SHP77 treated with DMSO at 0.1 percent for 48 hours (cell line): ENCODE results near the gene PAX8.

Experiments
- DNase-seq: peaks from one replicate; lab custom pipeline; 2025; lab: John Stamatoyannopoulos, UW

The PAX8 gene

DNA sequence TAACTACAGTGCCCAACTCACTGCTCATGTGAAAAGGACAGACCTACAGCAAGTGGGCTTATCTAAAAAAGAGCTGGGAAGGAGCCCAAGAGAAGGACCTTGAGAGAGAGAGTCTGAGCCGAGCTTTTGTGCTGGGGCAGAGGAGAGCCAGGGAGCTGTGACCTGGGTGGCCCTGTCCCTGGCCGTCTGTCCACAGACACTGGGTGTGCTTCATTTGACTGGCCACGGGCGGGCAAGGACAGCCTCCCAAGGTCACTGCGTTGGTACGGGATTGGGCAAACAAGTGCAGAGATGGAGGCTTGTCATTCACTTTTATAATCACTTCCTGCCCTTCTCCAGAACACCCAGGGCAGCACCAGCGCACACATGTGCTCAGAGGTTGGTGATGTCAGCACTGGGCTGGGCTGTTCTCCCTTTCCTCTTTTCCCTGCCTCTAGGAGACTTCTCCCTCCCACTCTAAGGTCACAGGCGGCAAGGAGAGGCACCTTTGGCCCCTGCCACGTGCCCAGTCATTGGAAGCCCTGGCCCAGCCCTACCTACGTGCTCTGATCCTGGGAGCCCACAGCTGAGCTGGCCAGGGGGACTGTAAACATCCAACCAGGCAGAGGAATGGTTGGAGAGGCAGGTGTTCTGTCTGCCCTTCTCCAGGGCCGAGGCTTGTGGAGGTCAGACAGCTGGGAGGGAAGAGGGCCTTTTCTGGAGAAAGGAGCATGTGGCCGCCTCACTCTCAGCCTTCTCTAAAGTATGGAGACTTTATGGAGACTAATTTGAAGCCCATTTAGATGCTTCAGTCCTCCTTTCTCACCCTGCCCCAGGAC is 111.4 kb downstream of the PAX8 start:
- DNase-seq: peak; percentile 32

DNA sequence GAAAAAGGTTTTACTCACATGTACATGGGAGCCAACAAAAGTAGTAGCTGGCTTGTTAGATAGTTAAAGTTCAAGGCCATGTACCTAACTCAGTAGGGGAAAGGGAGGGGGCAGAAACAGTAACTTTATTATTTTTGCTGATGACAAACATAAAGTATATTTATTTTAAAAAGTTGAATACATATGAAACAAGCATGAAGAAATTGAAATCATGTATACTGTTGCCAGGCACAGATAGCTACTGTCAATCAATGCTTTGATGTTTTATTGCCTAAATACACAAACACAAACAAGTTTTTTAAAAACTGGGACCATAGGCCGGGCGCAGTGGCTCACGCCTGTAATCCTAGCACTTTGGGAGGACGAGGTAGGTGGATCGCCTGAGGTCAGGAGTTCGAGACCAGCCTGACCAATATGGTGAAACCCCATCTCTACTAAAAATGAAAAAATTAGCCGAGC is 112.5 kb downstream of the PAX8 start:
- DNase-seq: no peak
